ENCODE data around the gene KCND2. TPM values are rescaled to one million over a fixed set of nuclear protein-coding genes. Genes with fewer than 3 reads are reported as not detected.

The KCND2 gene
- total and polyA plus RNA-seq, 2 of the 8 experiments (the other 6 are each of a cell fraction or from before 2014, with no cell fraction given), result 4.6 to 7.7 TPM

GRCh38 chr7:120547605-120548004, 274.6 kb downstream of the KCND2 start (continued):
- TF ChIP-seq MAFK (IDR thresholded peaks at IDR 0.05; ENCODE audit: low read depth, low read length), result no peak
